Endothelial cell of umbilical vein (primary cell): ENCODE data around the gene TLR6. TPM values are rescaled to one million over a fixed set of nuclear protein-coding genes. Genes with fewer than 3 reads are reported as not detected.

Experiments used
- BruUV-seq: library from RNA; stranded (reverse); fragments of 400-500 nt; replicated peaks from 2 replicates; lab custom pipeline; 2021; lab: Mats Ljungman, UMichigan
- CTCF ChIA-PET: fragments of 300-600, 350-600 bp; sonication (Branson Sonifier 250); formaldehyde crosslinking; loops from one replicate; lab custom pipeline; 2021; ENCODE audit warnings: antibody characterized with exemption, inconsistent platforms; lab: Charles Lee
- POLR2A ChIA-PET: fragments of 300-600, 350-600 bp; sonication (Branson Sonifier 250); formaldehyde crosslinking; loops from one replicate; lab custom pipeline; 2021; ENCODE audit warnings: antibody characterized with exemption, inconsistent platforms; lab: Charles Lee
- DNase-seq: peaks from one replicate; pipeline ENCODE4 v3.0.0-alpha.2; 2011; ENCODE audit warnings: low read depth, low spot score
- FAIRE-seq: peaks from 2 replicates; lab custom pipeline; 2011; peaks lifted over from hg19 to GRCh38; lab: Jason Lieb, UNC
- H2AFZ ChIP-seq: 2 replicates; pipeline ENCODE4 v1.6.0; 2012; ENCODE audit warnings: low read depth, low read length, control low read depth, inconsistent platforms
- H3K27ac ChIP-seq: 2 replicates; pipeline ENCODE4 v1.5.1; 2011; ENCODE audit warnings: low read depth, mild to moderate bottlenecking, control low read depth, low read length, moderate library complexity; ENCODE audit not compliant: insufficient read depth
- H3K27me3 ChIP-seq, 2 experiments: 2 replicates each; pipeline versions ENCODE4 v1.6.0 to v1.6.1; 2011; ENCODE audit warnings: low read length in 2 of 2, mixed read lengths in 1 of 2; ENCODE audit not compliant: control insufficient read depth in 2 of 2, insufficient read depth in 2 of 2
- H3K36me3 ChIP-seq, 2 experiments: 2 replicates in 1 of 2; 3 replicates in 1 of 2; pipeline ENCODE4 v1.5.1; 2011; ENCODE audit warnings: low read length in 2 of 2, mild to moderate bottlenecking in 1 of 2, moderate library complexity in 1 of 2; ENCODE audit not compliant: control insufficient read depth in 2 of 2, insufficient read depth in 2 of 2; ENCODE audit errors: extremely low read depth in 1 of 2
- H3K4me1 ChIP-seq: 3 replicates; pipeline ENCODE4 v1.5.1; 2011; ENCODE audit warnings: mild to moderate bottlenecking, low read length; ENCODE audit not compliant: control insufficient read depth, insufficient read depth; ENCODE audit errors: extremely low read depth
- H3K4me2 ChIP-seq: 2 replicates; pipeline ENCODE4 v1.6.1; 2011; ENCODE audit warnings: low read length, control low read depth, mixed read lengths; ENCODE audit not compliant: insufficient read depth
- H3K4me3 ChIP-seq, 3 experiments: fragments of 200-600 bp in 1 of 3; sonication (generic), shearing (Covaris generic) in 1 of 3; replicated peaks in 1 of 3; 2 replicates each; pipeline ENCODE4 v1.5.1; 2011 to 2016; ENCODE audit warnings: control low read depth in 3 of 3, low read length in 3 of 3, mild to moderate bottlenecking in 2 of 3, inconsistent platforms in 1 of 3, low read depth in 1 of 3, moderate library complexity in 1 of 3; ENCODE audit not compliant: insufficient read depth in 1 of 3
- H3K79me2 ChIP-seq: 2 replicates; pipeline ENCODE4 v1.6.0; 2012; ENCODE audit warnings: low read length, inconsistent platforms; ENCODE audit not compliant: control insufficient read depth, insufficient read depth
- H3K9ac ChIP-seq: replicated peaks from 2 replicates; pipeline ENCODE3; 2011; ENCODE audit warnings: low read length, control low read depth; ENCODE audit not compliant: insufficient read depth; ENCODE audit errors: extremely low read depth
- H3K9me1 ChIP-seq: replicated peaks from 3 replicates; pipeline ENCODE4 v1.6.0; 2011; ENCODE audit warnings: mild to moderate bottlenecking, low read length; ENCODE audit not compliant: control insufficient read depth, insufficient read depth; ENCODE audit errors: extremely low read depth
- H3K9me3 ChIP-seq: replicated peaks from 2 replicates; pipeline ENCODE4 v1.5.1; 2012; ENCODE audit warnings: low read length, inconsistent platforms; ENCODE audit not compliant: control insufficient read depth, insufficient read depth
- H4K20me1 ChIP-seq: replicated peaks from 2 replicates; pipeline ENCODE3; 2011; ENCODE audit warnings: mild to moderate bottlenecking, low read length; ENCODE audit not compliant: control insufficient read depth, insufficient read depth; ENCODE audit errors: extremely low read depth
- CTCF ChIP-seq, 2 donors: IDR thresholded peaks; 1 replicate in 1 of 2; 2 replicates in 1 of 2; pipeline ENCODE4 v1.5.1; 2011; ENCODE audit warnings: low read length in 2 of 2, mild to moderate bottlenecking in 2 of 2, moderate library complexity in 2 of 2, control low read depth in 1 of 2, inconsistent platforms in 1 of 2, low read depth in 1 of 2; ENCODE audit not compliant: insufficient read depth in 1 of 2; ENCODE audit errors: extremely low read depth in 1 of 2
- EZH2 ChIP-seq: IDR thresholded peaks from 2 replicates; pipeline ENCODE4 v1.6.1; 2012; ENCODE audit warnings: borderline replicate concordance, low read depth, mild to moderate bottlenecking, moderate library complexity, low read length, inconsistent platforms; ENCODE audit not compliant: severe bottlenecking
- FOS ChIP-seq: IDR thresholded peaks from 2 replicates; pipeline ENCODE4 v1.6.1; 2011; ENCODE audit warnings: mild to moderate bottlenecking, low read length, moderate library complexity, borderline replicate concordance; ENCODE audit not compliant: insufficient read depth
- GATA2 ChIP-seq: IDR thresholded peaks from 2 replicates; pipeline ENCODE4 v1.7.0; 2011; ENCODE audit warnings: low read depth, mild to moderate bottlenecking, moderate library complexity, mixed read lengths, low read length; ENCODE audit not compliant: insufficient read length, insufficient read depth
- JUN ChIP-seq: IDR thresholded peaks from 2 replicates; pipeline ENCODE4 v1.6.1; 2011; ENCODE audit warnings: borderline replicate concordance, low read depth; ENCODE audit not compliant: insufficient read length, insufficient read depth
- MAX ChIP-seq: IDR thresholded peaks from 2 replicates; pipeline ENCODE4 v1.6.1; 2011; ENCODE audit not compliant: insufficient read depth, insufficient read length
- MYC ChIP-seq: IDR thresholded peaks from one replicate; pipeline ENCODE4 v1.6.1; 2011; ENCODE audit warnings: mild to moderate bottlenecking, low read depth, low read length
- POLR2A ChIP-seq: IDR thresholded peaks from 2 replicates; pipeline ENCODE4 v1.6.1; 2012; ENCODE audit warnings: low read depth, mild to moderate bottlenecking, control low read depth, low read length
- POLR2AphosphoS5 ChIP-seq: IDR thresholded peaks from 2 replicates; pipeline ENCODE4 v1.6.1; 2012; ENCODE audit warnings: low read depth, mild to moderate bottlenecking, control low read depth, low read length, moderate library complexity; ENCODE audit not compliant: insufficient read depth
- dilution Hi-C: fragments of 300-500 bp; cut with MboI; formaldehyde crosslinking; loops from one replicate; pipeline ENCODE4 v1.15.0; 2019; ENCODE audit warnings: low sequenced_read_pairs; ENCODE audit not compliant: extremely low pct_ligation_motif_present
- intact Hi-C: fragments of 100-400 bp; cut with micrococcal nuclease; formaldehyde crosslinking; loops from one replicate; pipeline ENCODE4 v1.10.0; 2022
- polyA plus RNA-seq, 4 experiments: library from polyadenylated mRNA; depleted of rRNA in 3 of 4; stranded (reverse) in 3 of 4; unstranded in 1 of 4; fragments of >200 nt; gene quantifications; 2 replicates each; pipeline versions ENCODE4 v1.2.1 to v1.2.3, GENCODE V29; 2011 to 2012; ENCODE audit warnings: missing spikeins in 1 of 4
- total RNA-seq: library from RNA; stranded (reverse); gene quantifications from 2 replicates; pipeline ENCODE4 v1.2.3, GENCODE V29; 2021

The TLR6 gene
- total and polyA plus RNA-seq, 2 donors (not counting 3 experiments of a cell fraction or from before 2014, with no cell fraction given), result 0.19 to 1.7 TPM

GRCh38 chr4:38902221-38902620 lies 45.6 kb upstream of the TLR6 start:
- H3K9me3 ChIP-seq, result no peaks in the 10 kb centered on the region
- H3K36me3 ChIP-seq, result peaks cover 12 to 14% of the 10 kb centered on the region in 2 experiments
- H3K4me2 ChIP-seq, result no peak overlapping the region
- H3K27me3 ChIP-seq, result no peaks in the 10 kb centered on the region
- CTCF ChIA-PET, result interaction anchor here (1.0 to 4.7 kb wide), 13 partner anchors 10 to 567 kb away, joined by 3 to 87 read pairs (median 3); partner anchors contain the start of gene WDR19
- POLR2A ChIA-PET, result no interaction called here
- BruUV-seq, result no TSS peak
- H3K27ac ChIP-seq, result no peak overlapping the region
- H3K4me3 ChIP-seq, result no peak overlapping the region
- H3K9me1 ChIP-seq, result no peaks in the 10 kb centered on the region
- DNase-seq (no peak), FAIRE-seq (no peak)
- H3K79me2 ChIP-seq, result no peaks in the 10 kb centered on the region
- H3K9ac ChIP-seq, result no peak overlapping the region
- no peak overlapping the region for H2AFZ ChIP-seq
- intact Hi-C loops, result loop anchor here (1.0 kb wide), 1 partner anchor 233 kb away; no protein-coding TSS in a partner anchor
- no peaks in the 10 kb centered on the region for H4K20me1 ChIP-seq
- dilution Hi-C loops, result no loop called here
- TF ChIP-seq MAX (no peak), JUN (no peak), MYC (no peak), POLR2A (no peak), POLR2AphosphoS5 (no peak), GATA2 (no peak), EZH2 (no peak), FOS (no peak), CTCF (IDR thresholded peaks at IDR 0.05; ENCODE audit: extremely low read depth in 1 of 2, insufficient read depth in 1 of 2, low read depth in 1 of 2, low read length in 2 of 2) (no peak)
- no peaks in the 10 kb centered on the region for H3K4me1 ChIP-seq
